Measurements from ENCODE around the gene RALGPS1. TPM values are rescaled to one million over a fixed set of nuclear protein-coding genes. Genes with fewer than 3 reads are reported as not detected.

The RALGPS1 gene
- total and polyA plus RNA-seq, 2 of the 13 experiments (the other 11 are each of a cell fraction or from before 2014, with no cell fraction given): 3.7 to 6.5 TPM

- no peak for TF ChIP-seq RNF219 (CRISPR knock-in tag; IDR thresholded peaks at IDR 0.05)
Observed at GRCh38 chr9:127097683-127098082, 183.1 kb downstream of the RALGPS1 start (continued).

GRCh38 chr9:127098916-127099553 is 184.5 kb downstream of the RALGPS1 start:
- DNase-seq (ENCODE audit: low spot score): no peak
- in situ Hi-C loops (cut with HindIII; ENCODE audit: extremely low pct_ligation_motif_present, low pct_unique_long_range_greater_than_20kb) (no loop called here), intact Hi-C loops (cut with micrococcal nuclease; ENCODE audit: unreplicated experiment) (no loop called here)
- no peak for FAIRE-seq
- Histone ChIP-seq H3K4me2 (ENCODE audit: low read depth, low read length) (no peak overlapping the region), H3K79me2 (ENCODE audit: insufficient read depth, low read length) (no peaks in the 10 kb centered on the region), H3K27ac (ENCODE audit: extremely low read length, insufficient read depth, low read length) (no peak overlapping the region), H4K20me1 (ENCODE audit: insufficient read depth, low read length) (no peaks in the 10 kb centered on the region), H3K9ac (ENCODE audit: insufficient read depth, low read depth, low read length) (no peak overlapping the region), H3K4me3 (replicated peaks in 1 of 3; ENCODE audit: insufficient read depth in 1 of 3, low read depth in 2 of 3, low read length in 3 of 3) (no peak overlapping the region), H3K27me3 (ENCODE audit: control insufficient read depth in 1 of 2, insufficient read depth in 2 of 2, low read length in 2 of 2) (no peaks in the 10 kb centered on the region), H2AFZ (ENCODE audit: low read length) (no peak overlapping the region), H3K4me1 (ENCODE audit: insufficient read depth, low read length) (peaks cover 7% of the 10 kb centered on the region; the same call in 1 of the 2 replicates), H3K36me3 (replicated peaks in 1 of 2; ENCODE audit: control insufficient read depth in 1 of 2, insufficient read depth in 2 of 2, low read length in 2 of 2) (no peaks in the 10 kb centered on the region; a peak in 1 of 5 replicates), H3K9me3 (ENCODE audit: low read length) (no peaks in the 10 kb centered on the region)
- no peak for TF ChIP-seq ZBTB38 (CRISPR knock-in tag; IDR thresholded peaks at IDR 0.05)
- TF ChIP-seq ZNF263 (CRISPR knock-in tag; IDR thresholded peaks at IDR 0.05): no peak
- TF ChIP-seq DMTF1 (CRISPR knock-in tag; IDR thresholded peaks at IDR 0.05): no peak
- TF ChIP-seq NCOA2 (CRISPR knock-in tag; IDR thresholded peaks at IDR 0.05): no peak
- no peak for TF ChIP-seq ZNF451 (CRISPR knock-in tag; IDR thresholded peaks at IDR 0.05)
- no peak for TF ChIP-seq ZNF234 (CRISPR knock-in tag; conservative IDR thresholded peaks at IDR 0.05)
- TF ChIP-seq KDM4B (CRISPR knock-in tag; IDR thresholded peaks at IDR 0.05): no peak
- no peak for TF ChIP-seq TFE3 (CRISPR knock-in tag; IDR thresholded peaks at IDR 0.05)
- TF ChIP-seq ZNF782 (CRISPR knock-in tag; IDR thresholded peaks at IDR 0.05; ENCODE audit: borderline replicate concordance): no peak
- TF ChIP-seq JUND (CRISPR knock-in tag; IDR thresholded peaks at IDR 0.05): no peak
- TF ChIP-seq THAP7 (CRISPR knock-in tag; IDR thresholded peaks at IDR 0.05): no peak
- TF ChIP-seq MIXL1 (CRISPR knock-in tag; IDR thresholded peaks at IDR 0.05): no peak
- TF ChIP-seq ZFP62 (CRISPR knock-in tag; IDR thresholded peaks at IDR 0.05): no peak
- TF ChIP-seq KDM5B (CRISPR knock-in tag; IDR thresholded peaks at IDR 0.05; ENCODE audit: borderline replicate concordance): no peak
- TF ChIP-seq SP140L (CRISPR knock-in tag; IDR thresholded peaks at IDR 0.05; ENCODE audit: borderline replicate concordance): no peak
- ATAC-seq: no peak
- ChIA-PET POLR2A (no interaction called here), CTCF (ENCODE audit: low intra/inter-chr PET ratio, low total read pairs) (no interaction called here)
- BruUV-seq (replicated peaks): no TSS peak
- WGBS (ENCODE audit: low lambda C conversion rate): 67% methylated on average over 6 of the region's 7 CpGs

Measured in HepG2 (cell line).